Progenitor cell of endocrine pancreas (in vitro differentiated cells): ENCODE data around the gene SLC17A7. TPM values are rescaled to one million over a fixed set of nuclear protein-coding genes. Genes with fewer than 3 reads are reported as not detected.
A peak's percentile ranks its signal among the peaks of the same experiment; 100 is the strongest.

ENCODE experiments used
- DNase-seq: peaks from one replicate; pipeline ENCODE4 v3.0.0; 2021; ENCODE audit warnings: low spot score; ENCODE audit not compliant: unreplicated experiment
- H3K27ac Mint-ChIP-seq: 2 replicates; pipeline ENCODE4 v1.8.0; 2021; ENCODE audit warnings: mild to moderate bottlenecking, moderate library complexity, mixed read lengths
- H3K27me3 Mint-ChIP-seq: 2 replicates; pipeline ENCODE4 v1.8.0; 2021; ENCODE audit warnings: mixed read lengths
- H3K36me3 Mint-ChIP-seq: 2 replicates; pipeline ENCODE4 v1.8.0; 2022; ENCODE audit warnings: mixed read lengths; ENCODE audit not compliant: insufficient read depth
- H3K4me1 Mint-ChIP-seq: 2 replicates; pipeline ENCODE4 v1.8.0; 2021; ENCODE audit warnings: low read depth, mixed read lengths
- H3K4me3 Mint-ChIP-seq: 2 replicates; pipeline ENCODE4 v1.8.0; 2021; ENCODE audit warnings: low read depth, mild to moderate bottlenecking, moderate library complexity, mixed read lengths
- H3K9me3 Mint-ChIP-seq: 2 replicates; pipeline ENCODE4 v1.8.0; 2021; ENCODE audit warnings: low read depth, mixed read lengths
- CTCF ChIP-seq: fragments of 200-600 bp; sonication (generic); IDR thresholded peaks from one replicate; pipeline ENCODE4 v1.5.0; 2021; ENCODE audit warnings: antibody characterized with exemption, mild to moderate bottlenecking; ENCODE audit not compliant: unreplicated experiment
- total RNA-seq: library from RNA; stranded (reverse); gene quantifications from 2 replicates; pipeline ENCODE4 v1.2.1, GENCODE V29; 2021

Gene SLC17A7
- total RNA-seq, 1 donor from 2014 or later: 0.29 TPM

- peaks cover 12% of the 10 kb centered on the region for H3K4me1 Mint-ChIP-seq
- H3K27ac Mint-ChIP-seq: no peak overlapping the region
- DNase-seq: no peak
- H3K27me3 Mint-ChIP-seq: peaks cover 94% of the 10 kb centered on the region
- TF ChIP-seq CTCF: no peak
- H3K9me3 Mint-ChIP-seq: no peaks in the 10 kb centered on the region
- H3K4me3 Mint-ChIP-seq: no peak overlapping the region
- H3K36me3 Mint-ChIP-seq: no peaks in the 10 kb centered on the region
Observed at GRCh38 chr19:49423985-49424303, 17.4 kb downstream of the SLC17A7 start.

GRCh38 chr19:49423071-49423984 lies 18.0 kb downstream of the SLC17A7 start, which contains the start of gene PTH2:
PTH2 (minus strand) TSS chr19:49423441; CDS start chr19:49423339, 102 bp downstream.
- Mint-ChIP-seq H3K4me3 (no peak within 1 kb of the TSS), H3K27me3 (peaks cover 93% of the 10 kb centered on the region), H3K4me1 (peaks cover 10% of the 10 kb centered on the region), H3K9me3 (no peaks in the 10 kb centered on the region), H3K27ac (no peak within 1 kb of the TSS), H3K36me3 (no peaks in the 10 kb centered on the region)
- no peak for TF ChIP-seq CTCF
- no peak for DNase-seq

- Mint-ChIP-seq H3K27ac (no peak overlapping the region), H3K4me3 (no peak overlapping the region)
- peak; percentile 59 for TF ChIP-seq CTCF
Observed at GRCh38 chr19:49422407-49423070, 18.8 kb downstream of the SLC17A7 start.

DNA sequence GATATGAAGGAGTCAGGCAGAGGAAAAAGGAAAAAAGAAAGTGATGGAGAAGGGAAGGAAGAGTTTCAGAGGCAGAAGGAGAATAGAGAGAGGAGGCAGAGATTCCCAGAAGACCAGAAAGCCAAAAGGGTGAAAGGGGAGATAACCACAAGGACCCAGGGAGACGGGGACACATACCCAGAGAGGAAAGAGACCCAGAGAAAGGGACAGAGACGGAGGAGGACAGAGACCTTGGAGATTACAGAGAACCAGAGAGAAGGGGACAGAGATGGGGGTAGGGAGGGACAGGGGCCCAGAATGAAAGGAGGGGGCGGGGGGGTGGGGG lies 19.5 kb downstream of the SLC17A7 start:
- peaks cover 7% of the 10 kb centered on the region for H3K4me1 Mint-ChIP-seq
- no peak overlapping the region for H3K4me3 Mint-ChIP-seq
- H3K9me3 Mint-ChIP-seq: no peaks in the 10 kb centered on the region
- H3K27ac Mint-ChIP-seq: no peak overlapping the region
- no peak for DNase-seq
- no peak for TF ChIP-seq CTCF
- no peaks in the 10 kb centered on the region for H3K36me3 Mint-ChIP-seq
- H3K27me3 Mint-ChIP-seq: peaks cover 95% of the 10 kb centered on the region

More at GRCh38 chr19:49422407-49423070, 18.8 kb downstream of the SLC17A7 start:
- no peak for DNase-seq
- Mint-ChIP-seq H3K27me3 (peaks cover 94% of the 10 kb centered on the region), H3K4me1 (peaks cover 8% of the 10 kb centered on the region), H3K36me3 (no peaks in the 10 kb centered on the region), H3K9me3 (no peaks in the 10 kb centered on the region)

DNA sequence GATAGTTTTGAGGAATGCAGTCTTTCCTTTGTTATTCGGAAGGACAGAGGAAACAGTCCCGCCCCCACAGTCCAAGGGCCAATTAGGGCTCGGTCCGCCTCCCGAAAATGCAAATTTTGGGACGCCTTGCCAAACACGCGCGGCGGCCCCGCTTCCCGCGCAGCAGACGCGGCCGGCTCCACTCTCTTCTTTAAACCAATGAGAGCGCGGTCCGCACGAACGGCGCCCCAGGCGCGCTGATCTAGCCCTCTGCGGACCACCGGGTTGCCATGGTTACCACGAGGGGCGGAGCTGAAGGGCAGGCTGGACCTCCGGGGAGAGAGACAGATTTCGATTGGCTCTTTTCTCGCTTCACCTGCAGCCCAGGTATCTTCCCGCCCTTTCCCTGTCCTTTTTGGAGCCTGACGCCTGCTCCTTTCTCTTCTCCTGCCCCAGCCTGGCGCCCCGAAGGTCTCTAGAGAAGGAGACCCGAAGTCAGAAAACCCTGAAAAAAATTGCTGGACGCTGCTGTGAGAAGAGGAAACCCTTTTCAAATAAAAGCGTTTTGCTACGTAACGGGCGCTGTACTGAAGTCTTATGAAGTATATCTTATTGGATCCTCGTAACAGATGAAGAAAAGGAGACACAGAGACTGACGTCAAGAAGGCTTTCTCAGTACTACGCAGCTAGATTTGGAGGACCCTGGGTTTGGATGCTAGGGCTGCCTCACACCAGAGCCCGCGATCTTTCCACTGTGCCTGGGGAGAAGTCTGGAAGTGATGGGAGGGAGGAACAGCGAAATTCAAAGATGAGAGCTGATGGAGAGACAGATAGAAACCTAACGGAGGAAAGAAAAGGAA lies 20.1 kb downstream of the SLC17A7 start:
- Mint-ChIP-seq H3K4me1 (peaks cover 6% of the 10 kb centered on the region), H3K9me3 (no peaks in the 10 kb centered on the region), H3K27ac (no peak overlapping the region), H3K36me3 (no peaks in the 10 kb centered on the region), H3K4me3 (no peak overlapping the region), H3K27me3 (peaks cover 95% of the 10 kb centered on the region)
- peak; percentile 65 for DNase-seq
- TF ChIP-seq CTCF: no peak
